ENCODE data around the gene CENPX.

CENPX gene

DNA sequence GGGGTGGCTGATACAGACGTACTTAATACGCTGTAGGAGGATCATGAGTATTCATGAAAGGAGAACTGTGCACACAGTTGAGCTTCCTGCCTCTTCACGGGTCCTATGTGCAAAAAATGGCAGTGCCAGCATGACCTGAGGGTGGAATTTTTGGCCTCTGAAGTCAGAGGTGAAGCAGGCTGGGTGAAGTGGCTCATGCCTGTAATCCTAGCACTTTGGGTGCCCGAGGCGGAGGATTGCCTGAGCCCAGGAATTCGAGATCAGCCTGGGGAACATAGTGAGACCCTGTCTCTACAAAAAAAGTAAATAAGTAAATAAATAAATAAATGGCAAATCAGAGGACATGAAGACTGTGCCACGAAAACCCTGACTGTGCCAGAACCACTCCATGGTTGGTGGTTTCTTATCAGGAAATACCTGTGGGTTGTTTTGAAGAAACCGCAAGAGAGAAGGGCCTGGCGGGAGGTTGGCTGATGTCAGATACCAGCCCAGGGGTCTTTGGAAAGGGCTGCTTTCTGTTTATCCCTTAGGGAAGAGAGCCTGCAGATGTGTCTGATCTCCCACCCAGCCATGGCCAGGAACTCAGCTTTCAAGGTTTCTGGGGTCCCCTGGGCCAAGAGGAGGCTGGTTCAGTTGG lies 41.9 kb downstream of the CENPX start:
- no peak for DNase-seq (ENCODE audit: low read depth in 2 of 2)

DNA sequence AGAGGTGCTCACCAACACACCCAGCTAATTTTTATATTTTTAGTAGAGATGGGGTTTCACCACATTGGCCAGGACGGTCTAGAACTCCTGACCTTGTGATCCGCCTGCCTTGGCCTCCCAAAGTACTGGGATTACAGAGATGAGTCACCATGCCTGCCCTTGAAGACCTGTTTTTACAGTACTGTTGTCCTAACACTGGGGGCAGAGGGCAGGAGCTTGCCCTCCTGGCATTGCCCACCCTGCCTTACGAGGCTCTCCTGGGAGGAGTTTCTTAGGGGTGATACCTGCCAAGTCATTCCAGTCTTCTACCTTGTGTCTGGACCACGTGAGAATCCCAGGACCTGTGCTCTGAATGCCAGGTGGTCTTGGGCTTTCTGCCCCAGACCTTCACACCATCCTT lies 42.6 kb downstream of the CENPX start:
- DNase-seq (ENCODE audit: low read depth in 2 of 2) = no peak

DNA sequence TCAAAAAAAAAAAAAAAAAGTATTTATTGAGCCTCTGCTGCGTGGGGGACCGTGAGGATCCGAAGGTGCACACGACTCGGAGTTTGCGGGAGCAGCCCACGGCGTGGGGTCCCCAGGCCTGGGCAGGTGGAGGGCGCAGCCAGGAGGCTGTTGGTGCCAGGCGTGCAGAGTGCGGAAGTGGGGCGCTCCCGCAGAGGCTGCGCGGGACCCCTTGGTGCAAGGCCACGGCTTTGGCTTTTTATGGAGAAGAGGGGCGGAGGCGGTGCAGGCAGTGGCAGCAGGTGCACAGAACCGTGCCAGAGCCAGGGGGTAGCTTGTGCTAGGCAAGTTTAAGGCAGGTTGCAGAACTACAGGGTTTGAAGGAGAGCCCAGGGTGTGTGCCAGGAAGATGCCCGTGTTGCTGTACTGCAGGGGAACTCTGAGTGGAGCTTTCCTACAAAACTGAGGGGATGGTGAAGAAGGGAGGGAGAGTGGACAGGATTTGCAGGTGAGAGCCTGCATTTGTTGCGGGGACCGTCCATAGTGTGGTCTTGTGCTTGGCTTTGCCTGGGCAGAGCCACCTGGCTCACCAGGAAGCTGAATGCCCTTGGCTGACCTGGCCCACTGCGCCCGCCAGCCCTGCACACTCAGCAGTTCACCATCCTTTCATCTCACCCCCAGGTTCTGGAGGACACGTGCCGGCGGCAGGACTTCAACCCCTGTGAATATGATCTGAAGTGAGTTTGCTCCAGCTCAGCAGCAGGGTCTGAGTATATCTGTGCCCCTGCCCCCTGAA lies 44.0 kb downstream of the CENPX start:
- DNase-seq (ENCODE audit: low read depth in 2 of 2) = no peak

DNA sequence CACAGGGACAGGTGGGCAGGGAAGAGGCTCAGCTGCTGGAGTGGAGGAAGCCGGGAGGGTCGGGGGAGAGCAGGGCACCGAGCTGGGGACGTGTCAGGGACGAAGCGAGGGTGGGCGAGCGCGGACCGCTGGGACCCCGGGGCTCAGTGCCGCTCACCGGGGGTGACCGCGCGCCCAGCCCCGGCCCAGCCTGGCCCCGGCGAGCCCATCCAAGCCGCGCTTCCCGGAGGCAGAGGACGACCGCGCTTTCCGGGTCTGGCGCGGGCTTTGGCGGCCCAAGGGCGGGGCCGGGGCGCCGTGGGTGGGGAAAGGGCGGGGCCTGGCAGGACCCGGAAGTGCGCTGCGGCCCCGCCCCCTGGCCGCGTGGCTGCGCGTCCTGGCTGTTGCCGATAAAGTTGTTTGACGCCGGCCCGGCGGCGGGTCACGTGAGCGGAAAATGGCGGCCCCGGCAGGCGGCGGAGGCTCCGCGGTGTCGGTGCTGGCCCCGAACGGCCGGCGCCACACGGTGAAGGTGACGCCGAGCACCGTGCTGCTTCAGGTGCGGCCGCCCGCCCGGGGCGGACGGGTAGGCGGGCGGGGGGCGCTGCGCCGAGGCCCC lies 45.4 kb downstream of the CENPX start, which contains the start of gene ASPSCR1:
Gene ASPSCR1, plus strand, starts transcription at position 419 of the 598 bp plus-strand sequence. Its CDS starts 18 bp downstream, at position 437.
- DNase-seq (ENCODE audit: low read depth in 2 of 2) = peak; percentile 76 to 82

DNA sequence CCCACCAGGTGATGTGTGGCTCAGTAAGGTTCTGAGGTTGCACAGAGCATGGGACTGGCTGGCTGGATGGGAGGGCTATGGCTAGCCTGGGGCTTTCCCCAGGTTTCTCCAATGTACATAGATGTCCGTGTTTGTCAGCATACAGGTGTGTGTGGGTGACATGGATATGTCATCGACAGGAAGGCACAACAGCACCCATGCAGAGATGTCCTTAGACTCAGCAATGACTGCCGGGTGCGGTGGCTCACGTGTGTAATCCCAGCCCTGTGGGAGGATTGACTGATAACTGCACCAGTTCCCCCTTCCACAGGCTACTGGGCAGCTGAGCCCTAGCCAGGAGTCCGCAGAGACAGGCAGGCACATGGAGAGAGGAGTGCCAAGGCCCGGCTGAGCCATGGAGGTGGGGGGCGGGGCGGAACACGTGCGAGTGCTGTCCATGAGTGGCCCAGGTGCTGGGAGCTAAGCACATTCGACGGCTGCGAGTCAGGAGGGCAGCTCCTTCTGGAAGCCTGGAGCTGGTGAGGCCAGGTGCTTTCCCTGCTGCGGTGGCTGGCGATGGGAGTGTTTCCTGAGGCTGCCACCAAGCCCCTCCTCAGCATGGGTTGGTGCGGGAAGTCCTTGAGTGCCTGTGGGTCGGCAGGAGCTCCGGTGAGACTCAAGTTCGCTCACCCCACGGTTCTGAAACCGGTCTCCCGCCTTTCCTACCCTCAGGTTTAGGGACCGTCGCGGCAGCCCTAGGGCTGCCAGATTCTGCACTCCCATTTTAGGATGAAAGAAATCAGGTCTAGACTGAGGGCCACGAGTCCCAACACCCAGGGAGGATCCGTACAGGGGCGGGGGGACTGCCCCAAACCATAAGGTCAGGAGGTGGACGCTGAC lies 46.1 kb downstream of the CENPX start:
- DNase-seq (ENCODE audit: low read depth in 2 of 2) = peak in 1 of 2 experiments; percentile 50

DNA sequence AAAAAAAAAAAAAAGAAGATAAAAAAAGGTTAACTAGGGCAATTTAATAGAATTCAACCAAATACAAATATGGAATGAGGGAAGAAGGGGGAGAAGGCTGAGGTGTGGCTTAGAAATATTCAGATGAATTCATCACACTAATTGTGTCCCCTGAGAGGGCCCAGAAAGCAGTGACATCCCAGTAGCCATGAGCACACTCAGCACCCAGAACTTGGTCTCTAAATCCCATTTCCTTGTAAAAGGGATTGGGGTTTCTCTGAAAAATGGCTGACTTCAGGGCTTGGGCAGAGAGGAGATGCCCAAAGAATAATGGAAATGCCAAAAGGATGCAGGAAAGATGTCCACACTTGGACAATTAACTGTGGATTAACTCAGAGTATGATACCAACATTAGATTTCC lies 49.2 kb downstream of the CENPX start:
- DNase-seq (ENCODE audit: low read depth in 2 of 2) = no peak

DNA sequence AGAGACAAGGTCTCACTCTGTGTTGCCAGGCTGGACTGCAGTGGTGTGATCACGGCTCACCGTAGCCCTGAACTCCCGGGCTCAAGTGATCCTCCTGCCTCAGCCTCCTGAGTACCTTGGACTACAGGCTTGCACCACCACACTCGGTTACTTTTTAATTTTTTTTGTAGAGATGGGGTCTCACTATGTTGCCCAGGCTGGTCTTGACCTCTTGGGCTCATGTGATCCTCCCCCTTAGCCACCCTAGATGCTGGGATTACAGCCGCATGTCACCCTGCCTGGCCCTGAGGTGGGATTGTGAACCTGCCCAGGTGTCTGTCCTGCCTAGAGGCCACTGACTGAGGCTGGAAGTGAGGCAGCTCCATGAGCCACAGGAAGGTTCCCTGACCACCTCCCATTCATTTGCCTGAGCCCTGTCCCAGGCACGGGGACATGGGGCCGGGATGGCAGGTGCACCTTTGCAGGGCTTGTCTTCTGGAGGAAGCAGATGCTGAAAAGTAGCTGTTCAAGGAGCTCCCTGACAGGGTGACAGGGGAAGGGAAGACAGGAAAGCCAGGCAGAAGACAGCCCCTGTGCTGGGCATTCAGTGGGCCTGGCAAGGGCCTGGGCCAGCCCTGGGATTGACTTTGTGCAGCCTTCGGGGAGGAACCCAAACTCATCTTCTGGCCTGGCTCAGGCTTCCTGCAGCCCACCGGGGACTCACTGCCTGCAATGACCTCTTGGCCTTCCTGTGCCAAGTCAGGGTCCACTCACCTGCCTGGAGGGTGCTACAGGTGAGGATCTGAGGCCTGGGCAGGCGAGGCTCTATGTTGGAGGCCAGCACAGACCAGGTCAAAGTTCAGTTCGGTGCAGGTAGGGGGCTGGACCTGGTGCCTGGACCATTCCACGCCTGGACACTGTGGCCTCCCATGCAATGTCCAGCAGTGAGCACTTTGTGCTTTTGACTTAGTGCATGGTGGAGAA lies 53.5 kb downstream of the CENPX start:
- no peak for DNase-seq (ENCODE audit: low read depth in 2 of 2)

Data from stimulated activated CD4-positive, alpha-beta T cell treated with anti-CD3 and anti-CD28 coated beads, Interleukin-12 subunit alpha, Interleukin-12 subunit beta, amount 100 ng/mL, for 24 hours (primary cell).